Body of pancreas (tissue), 4 donors: Measurements from ENCODE around the gene RNF31. TPM values are rescaled to one million over a fixed set of nuclear protein-coding genes. Genes with fewer than 3 reads are reported as not detected.

Experiments
- ATAC-seq: fragments of 150-250 bp; one replicate; pipeline ENCODE4 v1.9.1; 2016
- DNase-seq, 4 donors: peaks; one replicate each; pipeline ENCODE4 v3.0.0-alpha.2; 2019
- H3K27ac ChIP-seq, 4 donors: fragments of 200-600 bp; sonication (generic); 1 replicate in 3 of 4; 2 replicates in 1 of 4; pipeline versions ENCODE4 v1.5.1 to v1.6.1; 2016 to 2019; ENCODE audit warnings: mild to moderate bottlenecking in 1 of 4, mixed read lengths in 1 of 4, moderate library complexity in 1 of 4
- H3K27me3 ChIP-seq, 2 donors: fragments of 200-600 bp; sonication (generic); one replicate each; pipeline ENCODE4 v1.6.0; 2016; ENCODE audit warnings: mild to moderate bottlenecking in 1 of 2
- H3K36me3 ChIP-seq, 2 donors: fragments of 200-600 bp; sonication (generic); replicated peaks in 1 of 2; 2 replicates each; pipeline ENCODE4 v1.5.1; 2016; ENCODE audit warnings: low read depth in 2 of 2; ENCODE audit not compliant: insufficient read depth in 1 of 2
- H3K4me1 ChIP-seq: fragments of 200-600 bp; sonication (generic); one replicate; pipeline ENCODE4 v1.6.0; 2016
- H3K4me3 ChIP-seq, 2 donors: fragments of 200-600 bp; sonication (generic); 1 replicate in 1 of 2; 2 replicates in 1 of 2; pipeline ENCODE4 v1.5.1; 2016 to 2019
- H3K9me3 ChIP-seq, 3 donors: fragments of 200-600 bp; sonication (generic); 1 replicate in 2 of 3; 2 replicates in 1 of 3; pipeline ENCODE4 v1.5.1; 2016
- CTCF ChIP-seq, 7 experiments: fragments of 450-650 bp in 4 of 7; fragments of 200-600 bp in 3 of 7; sonication (generic) in 3 of 7; IDR thresholded peaks; one replicate each; pipeline ENCODE4 v1.5.1; 2016 to 2019; ENCODE audit warnings: antibody characterized with exemption in 7 of 7
- POLR2A ChIP-seq, 3 donors: fragments of 450-650 bp; IDR thresholded peaks; one replicate each; pipeline ENCODE4 v1.6.1; 2016; ENCODE audit warnings: antibody characterized with exemption in 3 of 3, mild to moderate bottlenecking in 2 of 3
- WGBS, 2 donors: methylation state at CpG; one replicate each; pipeline ENCODE4 v1.1.5; 2017; 5-methylcytosine and 5-hydroxymethylcytosine counted together
- intact Hi-C: fragments of 100-400 bp; cut with DNase I; formaldehyde crosslinking; loops from one replicate; pipeline ENCODE4 v1.15.1; 2023
- total RNA-seq, 2 donors: library from RNA; depleted of rRNA; stranded (reverse); fragments of >200 nt; gene quantifications; one replicate each; pipeline ENCODE4 v1.1.0, GENCODE V29; 2016

Gene RNF31
- total RNA-seq, 2 donors from 2014 or later = 38.1 to 83.1 TPM

DNA sequence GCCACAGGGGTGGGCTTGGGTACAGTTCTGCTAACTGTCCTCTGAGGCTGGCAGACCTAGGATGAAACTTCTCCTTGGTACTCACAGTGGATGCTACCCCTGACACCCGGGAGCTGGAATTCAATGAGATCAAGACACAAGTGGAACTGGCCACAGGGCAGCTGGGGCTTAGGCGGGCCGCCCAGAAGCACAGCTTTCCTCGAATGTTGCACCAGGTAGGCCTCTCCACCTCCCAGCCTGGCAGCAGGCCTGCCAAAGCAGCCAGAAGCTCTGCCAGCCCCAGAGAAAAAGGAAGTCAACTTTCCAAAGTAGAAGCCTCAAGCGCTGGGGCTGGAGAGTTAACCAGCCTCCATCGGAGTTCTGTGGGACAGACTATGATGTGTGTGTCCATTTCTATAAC, 30.1 kb upstream of the RNF31 start:
- H3K27me3 ChIP-seq = no peaks in the 10 kb centered on the region
- ATAC-seq (no peak), DNase-seq (peak; percentile 54 to 77 (median 64))
- no peak for TF ChIP-seq CTCF (IDR thresholded peaks at IDR 0.05)
- TF ChIP-seq POLR2A (IDR thresholded peaks at IDR 0.05) = peak in 2 of 3 donors; percentile 11 to 12
- H3K4me1 ChIP-seq = peaks cover 34% of the 10 kb centered on the region
- 39 to 49% methylated on average over 6 of the region's 6 CpGs for WGBS, 2 donors
- intact Hi-C loops = no loop called here
- H3K9me3 ChIP-seq = no peaks in the 10 kb centered on the region
- H3K36me3 ChIP-seq = peaks cover 24% of the 10 kb centered on the region in 2 donors
- H3K27ac ChIP-seq = peak overlapping the region in 1 of 4 donors; percentile 4
- H3K4me3 ChIP-seq = no peak overlapping the region

GRCh38 chr14:24119691-24120090, 27.6 kb upstream of the RNF31 start:
- peaks cover 24 to 37% of the 10 kb centered on the region in 2 donors for H3K36me3 ChIP-seq
- intact Hi-C loops = no loop called here
- TF ChIP-seq POLR2A (IDR thresholded peaks at IDR 0.05) (no peak), CTCF (IDR thresholded peaks at IDR 0.05) (no peak)
- no peak overlapping the region for H3K4me3 ChIP-seq
- DNase-seq (no peak), ATAC-seq (no peak)
- no peaks in the 10 kb centered on the region for H3K27me3 ChIP-seq
- H3K4me1 ChIP-seq = peaks cover 28% of the 10 kb centered on the region
- no peak overlapping the region for H3K27ac ChIP-seq
- 94 to 95% methylated on average over 6 of the region's 6 CpGs for whole genome bisulfite sequencing, 2 donors
- H3K9me3 ChIP-seq = no peaks in the 10 kb centered on the region

DNA sequence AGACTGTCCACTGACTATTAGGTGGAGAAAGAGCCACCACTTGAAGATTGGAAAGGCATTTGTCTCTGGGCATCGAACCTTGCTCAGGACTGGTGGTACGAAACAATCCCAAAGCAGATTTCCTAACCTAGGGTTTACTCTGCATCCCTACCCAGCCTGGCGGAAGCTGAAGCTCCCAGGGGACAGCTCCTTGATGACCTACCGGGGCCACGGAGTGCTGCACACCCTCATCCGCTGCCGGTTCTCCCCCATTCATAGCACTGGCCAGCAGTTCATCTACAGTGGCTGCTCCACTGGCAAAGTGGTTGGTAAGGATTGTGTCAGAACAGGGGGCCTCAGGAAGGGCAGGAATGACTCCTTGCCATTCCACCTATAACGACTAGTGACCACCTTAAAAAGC, 26.1 kb upstream of the RNF31 start:
- Histone ChIP-seq H3K36me3 (peaks cover 24 to 37% of the 10 kb centered on the region in 2 donors), H3K9me3 (no peaks in the 10 kb centered on the region), H3K27ac (no peak overlapping the region), H3K4me3 (no peak overlapping the region), H3K27me3 (no peaks in the 10 kb centered on the region), H3K4me1 (peaks cover 21% of the 10 kb centered on the region)
- WGBS, 2 donors = 94 to 95% methylated on average over 7 to 8 of the region's 8 CpGs
- intact Hi-C loops = no loop called here
- no peak for DNase-seq
- TF ChIP-seq POLR2A (IDR thresholded peaks at IDR 0.05) (no peak), CTCF (IDR thresholded peaks at IDR 0.05) (no peak)
- ATAC-seq = no peak

DNA sequence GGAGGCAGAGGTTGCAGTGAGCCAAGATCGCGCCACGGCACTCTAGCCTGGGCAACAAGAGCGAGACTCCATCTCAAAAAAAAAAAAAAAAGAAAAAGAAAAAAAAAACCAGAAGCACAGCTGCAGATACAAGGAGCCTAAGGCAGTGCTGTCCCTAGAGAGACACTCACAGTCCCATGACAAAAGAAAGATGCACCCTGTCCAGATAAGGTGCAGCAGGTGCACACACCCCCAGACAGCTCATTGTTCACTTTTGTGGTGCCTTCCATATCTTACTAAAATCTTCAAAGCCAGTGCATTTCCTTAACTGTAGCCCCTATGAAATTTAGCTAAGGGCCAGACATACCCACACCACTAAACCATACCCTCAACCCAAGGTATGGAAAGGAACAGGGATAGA, 24.9 kb upstream of the RNF31 start:
- H3K36me3 ChIP-seq = peaks cover 24 to 37% of the 10 kb centered on the region in 2 donors
- H3K4me1 ChIP-seq = peaks cover 9% of the 10 kb centered on the region
- no peaks in the 10 kb centered on the region for H3K9me3 ChIP-seq
- WGBS, 2 donors = 94 to 97% methylated on average over 4 of the region's 4 CpGs
- ATAC-seq (no peak), DNase-seq (no peak)
- no peaks in the 10 kb centered on the region for H3K27me3 ChIP-seq
- TF ChIP-seq CTCF (IDR thresholded peaks at IDR 0.05) (no peak), POLR2A (IDR thresholded peaks at IDR 0.05) (no peak)
- H3K4me3 ChIP-seq = no peak overlapping the region
- intact Hi-C loops = no loop called here
- H3K27ac ChIP-seq = no peak overlapping the region

DNA sequence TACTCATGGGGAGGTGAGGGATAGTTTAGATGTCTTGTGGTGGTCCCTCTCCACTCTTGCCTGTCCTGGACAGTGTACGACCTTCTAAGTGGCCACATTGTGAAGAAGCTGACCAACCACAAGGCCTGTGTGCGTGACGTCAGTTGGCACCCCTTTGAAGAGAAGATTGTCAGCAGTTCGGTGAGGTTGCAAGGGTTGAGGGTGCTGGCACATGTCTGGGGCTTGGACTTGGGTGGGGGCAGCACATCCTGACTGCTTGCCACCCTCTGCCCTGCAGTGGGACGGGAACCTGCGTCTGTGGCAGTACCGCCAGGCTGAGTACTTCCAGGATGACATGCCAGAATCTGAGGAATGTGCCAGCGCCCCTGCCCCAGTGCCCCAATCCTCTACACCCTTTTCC, 24.4 kb upstream of the RNF31 start:
- no peaks in the 10 kb centered on the region for H3K27me3 ChIP-seq
- no peak overlapping the region for H3K27ac ChIP-seq
- no peak for ATAC-seq
- H3K36me3 ChIP-seq = peaks cover 24 to 37% of the 10 kb centered on the region in 2 donors
- TF ChIP-seq POLR2A (IDR thresholded peaks at IDR 0.05) (no peak), CTCF (IDR thresholded peaks at IDR 0.05) (no peak)
- 92 to 95% methylated on average over 5 to 8 of the region's 8 CpGs for WGBS, 2 donors
- intact Hi-C loops = no loop called here
- DNase-seq = no peak
- no peak overlapping the region for H3K4me3 ChIP-seq
- H3K4me1 ChIP-seq = peaks cover 4% of the 10 kb centered on the region
- H3K9me3 ChIP-seq = no peaks in the 10 kb centered on the region
